Measurements from ENCODE around the gene DIPK2B.

The DIPK2B gene

GRCh38 chrX:45164021-45164621 is 36.6 kb downstream of the DIPK2B start:
- DNase-seq (ENCODE audit: low read depth, low spot score), result no peak

- no peak for DNase-seq (ENCODE audit: low read depth, low spot score)
These were observed 43.0 kb downstream of the DIPK2B start for GRCh38 chrX:45157647-45158046.

- DNase-seq (ENCODE audit: low read depth, low spot score), result no peak
These were observed 46.2 kb downstream of the DIPK2B start for GRCh38 chrX:45154462-45154861.

GRCh38 chrX:45154033-45154360 is 46.7 kb downstream of the DIPK2B start:
- no peak for DNase-seq (ENCODE audit: low read depth, low spot score)

All from activated naive CD8-positive, alpha-beta T cell treated with anti-CD3 and anti-CD28 coated beads, Interleukin-2, amount 50 U/mL, for 16 hours (primary cell).